NOMO-1 treated with dmso at 0.1 percent for 144 hours (cell line): ENCODE measurements around the gene ZNF227.
A peak's percentile ranks its signal among the peaks of the same experiment; 100 is the strongest.
"Not testable (repeated sequence)": the region's sequence is repeated elsewhere in the genome, so short reads cannot be mapped to it uniquely, and the experiment has no call there.

Source experiments
- DNase-seq: peaks from one replicate; lab custom pipeline; 2025; ENCODE audit not compliant: unreplicated experiment; lab: John Stamatoyannopoulos, UW

The ZNF227 gene

DNA sequence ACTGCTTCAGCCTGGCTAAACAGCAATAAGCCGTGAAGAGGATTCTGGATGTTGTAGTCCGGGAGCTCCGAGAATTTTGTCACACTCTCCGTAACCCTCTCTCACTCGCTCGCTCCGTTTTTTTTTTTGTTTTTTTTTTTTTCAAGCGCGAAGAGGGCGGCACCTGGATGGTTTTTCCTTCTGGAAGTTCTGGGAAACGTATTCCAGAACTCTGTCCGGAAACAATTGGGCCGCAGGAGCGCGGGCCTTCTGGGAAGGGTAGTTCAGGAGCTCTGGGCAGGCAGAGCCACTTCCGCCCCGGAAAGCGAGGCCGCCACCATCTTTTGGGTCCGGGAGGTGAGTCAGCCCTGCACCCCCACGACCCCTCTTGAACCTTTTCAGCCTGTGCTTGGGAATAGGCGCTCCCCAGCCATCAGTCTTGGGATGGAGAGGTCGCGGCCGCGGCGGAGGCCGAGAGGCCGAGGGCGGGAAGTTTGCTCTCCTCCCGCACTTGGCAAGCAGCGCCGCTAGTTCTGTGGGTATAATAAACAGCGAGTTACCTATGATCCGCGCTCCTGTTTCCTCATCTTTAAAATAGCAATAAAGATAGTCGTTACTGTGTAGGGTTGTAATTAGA, at the start of gene ZNF227:
ZNF227 (plus strand) TSS at position 283 of the 616 bp plus-strand sequence. CDS start 5,261 bp downstream, outside the sequence.
- DNase-seq: peak; percentile 80

- no peak for DNase-seq
Measured at GRCh38 chr19:44163789-44164188, 48.5 kb upstream of the ZNF227 start.

DNA sequence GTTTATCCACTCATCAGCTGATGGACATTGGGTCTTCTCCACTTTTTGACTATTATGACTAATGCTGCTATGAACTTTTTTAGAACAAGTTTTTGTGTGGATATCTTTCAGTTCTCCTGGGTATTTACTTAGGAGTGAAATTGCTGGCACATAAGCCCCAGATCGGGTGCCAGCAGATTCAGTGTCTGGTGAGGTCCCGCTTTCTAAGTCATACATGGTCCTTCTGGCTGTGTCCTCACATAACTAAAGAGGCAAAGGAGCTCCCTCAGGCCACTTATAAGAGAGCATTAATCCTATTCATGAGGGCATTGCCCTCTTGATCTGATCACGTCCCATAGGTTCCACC, 48.0 kb upstream of the ZNF227 start:
- DNase-seq: no peak

- peak; percentile 97 for DNase-seq
Measured at GRCh38 chr19:44164673-44165512, 47.4 kb upstream of the ZNF227 start, which contains the start of gene ZNF226. TSS of gene ZNF226 (plus strand) at chr19:44165100. CDS start at chr19:44170081, 4,981 bp downstream.

- DNase-seq: not testable (repeated sequence)
Measured at GRCh38 chr19:44170660-44171059, 41.7 kb upstream of the ZNF227 start.

DNA sequence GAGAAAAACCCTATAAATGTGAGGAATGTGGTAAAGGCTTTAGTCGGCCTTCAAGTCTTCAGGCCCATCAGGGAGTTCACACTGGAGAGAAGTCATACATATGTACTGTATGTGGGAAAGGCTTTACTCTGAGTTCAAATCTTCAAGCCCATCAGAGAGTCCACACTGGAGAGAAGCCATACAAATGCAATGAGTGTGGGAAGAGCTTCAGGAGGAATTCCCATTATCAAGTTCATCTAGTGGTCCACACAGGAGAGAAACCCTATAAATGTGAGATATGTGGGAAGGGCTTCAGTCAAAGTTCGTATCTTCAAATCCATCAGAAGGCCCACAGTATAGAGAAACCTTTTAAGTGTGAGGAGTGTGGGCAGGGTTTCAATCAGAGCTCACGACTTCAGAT, 35.7 kb upstream of the ZNF227 start:
- no peak for DNase-seq

DNA sequence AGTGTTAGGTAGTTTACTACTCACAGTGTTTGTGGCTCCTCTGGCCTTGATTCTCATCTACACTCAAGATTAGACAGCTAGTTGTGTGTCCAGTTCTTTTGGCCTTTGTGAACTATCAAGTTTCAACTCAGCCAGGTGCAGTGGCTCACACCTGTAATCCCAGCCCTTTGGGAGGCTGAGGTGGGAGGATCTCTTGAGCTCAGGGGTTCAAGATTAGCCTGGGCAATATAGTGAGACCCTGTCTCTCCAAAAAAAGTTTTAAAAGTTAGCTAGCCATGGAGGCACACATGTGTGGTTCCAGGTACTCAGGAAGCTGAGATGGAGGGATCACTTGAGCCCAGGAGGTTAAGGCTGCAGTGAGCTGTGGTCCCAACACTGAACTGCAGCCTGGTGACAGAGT, 31.4 kb upstream of the ZNF227 start:
- no peak for DNase-seq

- DNase-seq: no peak
Measured at GRCh38 chr19:44182145-44182544, 30.2 kb upstream of the ZNF227 start.

- no peak for DNase-seq
Measured at GRCh38 chr19:44190020-44190419, 22.3 kb upstream of the ZNF227 start.

GRCh38 chr19:44192127-44192526, 20.2 kb upstream of the ZNF227 start:
- no peak for DNase-seq

- no peak for DNase-seq
Measured at GRCh38 chr19:44196772-44197171, 15.6 kb upstream of the ZNF227 start.

DNA sequence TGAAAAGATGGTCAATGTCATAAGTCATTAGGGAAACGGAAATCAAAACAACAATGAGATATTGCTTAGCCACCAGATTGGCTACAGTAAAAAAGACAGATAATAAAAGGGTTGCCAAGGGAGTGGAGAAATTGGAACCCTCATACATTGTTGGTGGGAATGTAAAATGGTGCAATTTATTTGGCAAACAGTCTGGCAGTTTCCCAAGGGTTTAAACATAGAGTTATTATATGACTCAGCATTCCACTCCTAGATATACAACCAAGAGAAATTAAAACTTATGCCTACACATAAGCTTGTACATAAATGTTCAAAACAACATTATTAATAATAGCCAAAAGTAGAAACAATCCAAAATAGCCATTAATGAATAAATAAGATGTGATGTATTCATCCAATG, 9.9 kb upstream of the ZNF227 start:
- no peak for DNase-seq

GRCh38 chr19:44202974-44203373, 9.4 kb upstream of the ZNF227 start:
- DNase-seq: no peak

DNA sequence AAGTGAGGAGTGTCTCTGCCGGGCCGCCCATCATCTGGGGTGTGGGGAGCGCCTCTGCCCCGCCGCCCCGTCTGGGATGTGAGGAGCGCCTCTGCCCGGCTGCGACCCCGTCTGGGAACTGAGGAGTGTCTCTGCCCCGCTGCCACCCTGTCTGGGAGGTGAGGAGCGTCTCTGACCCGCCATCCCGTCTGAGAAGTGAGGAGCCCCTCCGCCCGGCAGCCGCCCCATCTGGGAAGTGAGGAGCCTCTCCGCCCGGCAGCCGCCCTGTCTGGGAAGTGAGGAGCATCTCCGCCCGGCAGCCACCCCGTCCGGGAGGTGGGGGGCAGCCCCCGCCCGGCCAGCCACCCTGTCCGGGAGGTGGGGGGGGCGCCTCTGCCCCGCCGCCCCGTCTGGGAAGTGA, 8.5 kb upstream of the ZNF227 start:
- DNase-seq: not testable (repeated sequence)

GRCh38 chr19:44204772-44205171, 7.6 kb upstream of the ZNF227 start:
- DNase-seq: no peak

- peak; percentile 78 for DNase-seq
Measured at GRCh38 chr19:44207126-44207803, 5.1 kb upstream of the ZNF227 start.

- DNase-seq: no peak
Measured at GRCh38 chr19:44212866-44213346, 574 bp downstream of the ZNF227 start.

- DNase-seq: not testable (repeated sequence)
Measured at GRCh38 chr19:44219926-44220325, 7.6 kb downstream of the ZNF227 start.

DNA sequence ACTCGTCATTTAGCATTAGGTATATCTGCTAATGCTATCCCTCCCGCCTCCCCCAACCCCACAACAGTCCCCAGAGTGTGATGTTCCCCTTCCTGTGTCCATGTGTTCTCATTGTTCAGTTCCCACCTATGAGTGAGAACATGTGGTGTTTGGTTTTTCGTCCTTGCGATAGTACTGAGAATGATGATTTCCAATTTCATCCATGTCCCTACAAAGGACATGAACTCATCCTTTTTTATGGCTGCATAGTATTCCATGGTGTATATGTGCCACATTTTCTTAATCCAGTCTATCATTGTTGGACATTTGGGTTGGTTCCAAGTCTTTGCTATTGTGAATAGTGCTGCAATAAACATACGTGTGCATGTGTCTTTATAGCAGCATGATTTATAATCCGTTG, 8.4 kb downstream of the ZNF227 start:
- not testable (repeated sequence) for DNase-seq

GRCh38 chr19:44221291-44221690, 9.0 kb downstream of the ZNF227 start:
- DNase-seq: not testable (repeated sequence)

DNA sequence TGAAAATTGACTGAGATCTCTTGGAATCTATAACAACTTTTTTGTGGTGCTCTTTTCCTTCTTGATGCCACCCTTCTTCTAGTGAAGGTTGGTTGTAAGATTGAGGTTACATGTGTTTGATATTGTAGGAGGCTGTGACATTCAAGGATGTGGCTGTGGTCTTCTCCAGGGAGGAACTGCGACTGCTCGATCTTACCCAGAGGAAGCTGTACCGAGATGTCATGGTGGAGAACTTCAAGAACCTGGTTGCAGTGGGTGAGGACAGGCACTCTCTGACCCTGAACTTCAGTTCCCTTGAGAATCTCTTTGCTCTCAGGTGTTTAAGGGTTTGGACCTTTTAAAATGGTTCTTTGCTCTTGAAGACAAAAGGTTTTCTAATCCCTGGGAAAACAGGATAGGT, 16.0 kb downstream of the ZNF227 start:
- DNase-seq: no peak

DNA sequence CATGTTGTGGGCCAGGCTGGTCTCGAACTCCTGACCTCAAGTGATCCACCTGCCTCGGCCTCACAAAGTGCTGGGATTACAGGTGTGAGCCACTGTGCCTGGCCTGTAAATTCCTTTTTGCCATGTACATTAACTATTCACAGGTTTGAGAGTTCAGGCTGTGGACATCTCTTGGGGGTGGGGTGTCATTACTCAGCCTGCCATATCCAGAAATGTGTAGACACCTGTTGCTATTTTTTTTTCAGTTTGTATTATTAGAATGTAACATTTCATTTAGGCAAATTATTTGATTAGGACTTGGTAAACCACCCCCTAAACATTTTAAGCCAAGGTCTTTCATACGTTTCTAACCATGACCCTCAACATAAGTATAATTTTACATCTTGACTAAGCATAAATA, 20.5 kb downstream of the ZNF227 start:
- DNase-seq: no peak
